HG03442 (cell line): ENCODE results near the gene LMTK3.

Experiments used
- ATAC-seq: cut with Tn5 transposase; IDR thresholded peaks from one replicate; pipeline ENCODE4 v1.9.1; 2021; ENCODE audit warnings: mild to moderate bottlenecking, moderate library complexity; ENCODE audit not compliant: unreplicated experiment

LMTK3 gene

GRCh38 chr19:48450441-48450840 is 61.2 kb downstream of the LMTK3 start:
- ATAC-seq: no peak

GRCh38 chr19:48448563-48448962 is 63.1 kb downstream of the LMTK3 start:
- ATAC-seq: no peak

- no peak for ATAC-seq
Observed at GRCh38 chr19:48446579-48446978, 65.1 kb downstream of the LMTK3 start.

GRCh38 chr19:48445606-48446481 is 65.8 kb downstream of the LMTK3 start, which contains the start of gene GRWD1:
Gene GRWD1 (plus strand): TSS chr19:48445983. CDS start chr19:48446006, 23 bp downstream.
- peak; percentile 85 for ATAC-seq

- ATAC-seq: no peak
Observed at GRCh38 chr19:48445256-48445605, 66.4 kb downstream of the LMTK3 start.

GRCh38 chr19:48444936-48445200 is 66.8 kb downstream of the LMTK3 start:
- ATAC-seq: no peak

GRCh38 chr19:48444129-48444935 is 67.3 kb downstream of the LMTK3 start:
- no peak for ATAC-seq

GRCh38 chr19:48443731-48444128 is 67.9 kb downstream of the LMTK3 start:
- no peak for ATAC-seq

GRCh38 chr19:48443256-48443655 is 68.4 kb downstream of the LMTK3 start:
- ATAC-seq: no peak

GRCh38 chr19:48442116-48443035 is 69.3 kb downstream of the LMTK3 start:
- no peak for ATAC-seq

GRCh38 chr19:48441360-48442050 is 70.1 kb downstream of the LMTK3 start:
- ATAC-seq: no peak

GRCh38 chr19:48436586-48436985 is 75.0 kb downstream of the LMTK3 start:
- ATAC-seq: no peak
